ENCODE measurements around the gene MYT1.

DNA sequence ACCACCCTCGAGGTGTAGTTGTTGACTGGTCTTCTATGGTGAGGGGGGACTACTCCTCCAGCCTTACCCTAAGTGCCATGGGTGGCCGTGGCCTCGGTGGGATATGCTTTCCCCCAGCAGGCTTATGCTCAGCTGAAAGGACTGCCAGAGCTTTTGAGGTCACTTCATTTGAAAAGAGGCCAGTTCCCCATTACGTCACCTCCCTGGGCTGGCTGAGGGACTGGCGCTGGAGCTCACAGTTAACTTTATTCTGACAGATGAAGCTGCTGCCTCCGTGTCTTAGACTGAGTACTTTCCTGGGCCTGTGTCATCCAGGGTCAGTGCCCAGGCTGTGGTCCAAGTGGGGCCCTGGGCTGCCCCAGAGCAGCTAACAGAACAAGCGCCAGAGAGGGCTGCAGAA is 48.5 kb downstream of the MYT1 start:
- TF ChIP-seq, protein P1, sequence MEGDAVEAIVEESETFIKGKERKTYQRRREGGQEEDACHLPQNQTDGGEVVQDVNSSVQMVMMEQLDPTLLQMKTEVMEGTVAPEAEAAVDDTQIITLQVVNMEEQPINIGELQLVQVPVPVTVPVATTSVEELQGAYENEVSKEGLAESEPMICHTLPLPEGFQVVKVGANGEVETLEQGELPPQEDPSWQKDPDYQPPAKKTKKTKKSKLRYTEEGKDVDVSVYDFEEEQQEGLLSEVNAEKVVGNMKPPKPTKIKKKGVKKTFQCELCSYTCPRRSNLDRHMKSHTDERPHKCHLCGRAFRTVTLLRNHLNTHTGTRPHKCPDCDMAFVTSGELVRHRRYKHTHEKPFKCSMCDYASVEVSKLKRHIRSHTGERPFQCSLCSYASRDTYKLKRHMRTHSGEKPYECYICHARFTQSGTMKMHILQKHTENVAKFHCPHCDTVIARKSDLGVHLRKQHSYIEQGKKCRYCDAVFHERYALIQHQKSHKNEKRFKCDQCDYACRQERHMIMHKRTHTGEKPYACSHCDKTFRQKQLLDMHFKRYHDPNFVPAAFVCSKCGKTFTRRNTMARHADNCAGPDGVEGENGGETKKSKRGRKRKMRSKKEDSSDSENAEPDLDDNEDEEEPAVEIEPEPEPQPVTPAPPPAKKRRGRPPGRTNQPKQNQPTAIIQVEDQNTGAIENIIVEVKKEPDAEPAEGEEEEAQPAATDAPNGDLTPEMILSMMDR (IDR thresholded peaks at IDR 0.05; ENCODE audit: low read length): no peak
- no peak for TF ChIP-seq EZH2 (optimal IDR thresholded peaks at IDR 0.05; ENCODE audit: low read depth, low read length)
